Liver (tissue), 9 donors: ENCODE results near the gene SUN3. TPM values are rescaled to one million over a fixed set of nuclear protein-coding genes. Genes with fewer than 3 reads are reported as not detected.

Experiments used
- DNase-seq: peaks from one replicate; pipeline ENCODE4 v3.0.0-alpha.2; 2017; ENCODE audit warnings: low spot score
- H3K27ac ChIP-seq, 2 donors: one replicate each; pipeline ENCODE4 v1.7.0; 2013; ENCODE audit warnings: inconsistent platforms in 2 of 2, low read length in 2 of 2, control low read depth in 1 of 2, low read depth in 1 of 2, mild to moderate bottlenecking in 1 of 2
- H3K27me3 ChIP-seq, 4 donors: one replicate each; pipeline versions ENCODE4 v1.6.1 to v1.7.0; 2013; ENCODE audit warnings: low read length in 3 of 4, inconsistent platforms in 1 of 4, mild to moderate bottlenecking in 1 of 4, moderate library complexity in 1 of 4; ENCODE audit not compliant: control insufficient read depth in 4 of 4, insufficient read depth in 4 of 4
- H3K36me3 ChIP-seq, 4 donors: one replicate each; pipeline versions ENCODE4 v1.6.1 to v1.7.0; 2013; ENCODE audit warnings: low read length in 3 of 4, mild to moderate bottlenecking in 3 of 4, low read depth in 1 of 4, moderate library complexity in 1 of 4; ENCODE audit not compliant: control insufficient read depth in 4 of 4, insufficient read depth in 3 of 4
- H3K4me1 ChIP-seq, 4 donors: one replicate each; pipeline versions ENCODE4 v1.6.1 to v1.7.0; 2013; ENCODE audit warnings: low read length in 3 of 4, mild to moderate bottlenecking in 3 of 4, moderate library complexity in 1 of 4; ENCODE audit not compliant: control insufficient read depth in 4 of 4, insufficient read depth in 4 of 4
- H3K4me3 ChIP-seq, 3 donors: one replicate each; pipeline versions ENCODE4 v1.6.1 to v1.7.0; 2013; ENCODE audit warnings: low read length in 3 of 3, control low read depth in 1 of 3, low read depth in 1 of 3, mild to moderate bottlenecking in 1 of 3
- H3K9ac ChIP-seq, 2 donors: one replicate each; pipeline ENCODE4 v1.7.0; 2013; ENCODE audit warnings: low read length in 2 of 2, mild to moderate bottlenecking in 2 of 2, moderate library complexity in 2 of 2, control low read depth in 1 of 2, low read depth in 1 of 2
- H3K9me3 ChIP-seq, 4 donors: one replicate each; pipeline versions ENCODE4 v1.6.1 to v1.7.0; 2013; ENCODE audit warnings: low read length in 3 of 4; ENCODE audit not compliant: control insufficient read depth in 4 of 4
- ATF3 ChIP-seq: IDR thresholded peaks from 2 replicates; pipeline ENCODE4 v1.6.1; 2016; ENCODE audit warnings: antibody characterized with exemption
- EGR1 ChIP-seq, 2 donors: IDR thresholded peaks; 2 replicates each; pipeline ENCODE4 v1.6.1; 2016 to 2018; ENCODE audit warnings: antibody characterized with exemption in 2 of 2, low read depth in 2 of 2
- FOXA1 ChIP-seq: IDR thresholded peaks from 2 replicates; pipeline ENCODE4 v1.6.1; 2016; ENCODE audit warnings: antibody characterized with exemption
- FOXA2 ChIP-seq: IDR thresholded peaks from 2 replicates; pipeline ENCODE4 v1.6.1; 2016; ENCODE audit warnings: antibody characterized with exemption
- HNF4G ChIP-seq: IDR thresholded peaks from 2 replicates; pipeline ENCODE4 v1.6.1; 2016; ENCODE audit warnings: antibody characterized with exemption
- JUND ChIP-seq, 2 donors: IDR thresholded peaks; 2 replicates each; pipeline ENCODE4 v1.6.1; 2016; ENCODE audit warnings: antibody characterized with exemption in 2 of 2
- MAX ChIP-seq: IDR thresholded peaks from 2 replicates; pipeline ENCODE4 v1.6.1; 2016; ENCODE audit warnings: antibody characterized with exemption
- RAD21 ChIP-seq, 2 donors: IDR thresholded peaks; 2 replicates each; pipeline ENCODE4 v1.6.1; 2016; ENCODE audit warnings: antibody characterized with exemption in 2 of 2, mild to moderate bottlenecking in 2 of 2
- REST ChIP-seq: IDR thresholded peaks from 2 replicates; pipeline ENCODE4 v1.6.1; 2016; ENCODE audit warnings: antibody characterized with exemption, mild to moderate bottlenecking
- RXRA ChIP-seq, 2 donors: IDR thresholded peaks; 2 replicates each; pipeline ENCODE4 v1.6.1; 2017 to 2018; ENCODE audit warnings: antibody characterized with exemption in 2 of 2, mild to moderate bottlenecking in 1 of 2
- SP1 ChIP-seq: IDR thresholded peaks from 2 replicates; pipeline ENCODE4 v1.6.1; 2018; ENCODE audit warnings: antibody characterized with exemption, mild to moderate bottlenecking
- TAF1 ChIP-seq: conservative IDR thresholded peaks from 2 replicates; pipeline ENCODE4 v1.6.1; 2016; ENCODE audit warnings: antibody characterized with exemption, mild to moderate bottlenecking
- YY1 ChIP-seq: IDR thresholded peaks from 2 replicates; pipeline ENCODE4 v1.6.1; 2016; ENCODE audit warnings: antibody characterized with exemption, mild to moderate bottlenecking
- WGBS: extraction: QIAGEN DNeasy Blood & Tissue Kit; methylation state at CpG from one replicate; pipeline ENCODE4 v1.1.7; 2013; 5-methylcytosine and 5-hydroxymethylcytosine counted together
- polyA plus RNA-seq, 2 donors: library from polyadenylated mRNA; stranded (reverse) in 1 of 2; unstranded in 1 of 2; fragments of 200-250 nt in 1 of 2; fragments of >200 nt in 1 of 2; fragmentation: Nextera tagmentation in 1 of 2; extraction: Ambion mirVana in 1 of 2; gene quantifications; one replicate each; pipeline versions ENCODE4 v1.2.1 to v1.2.3, GENCODE V29; 2013 to 2015
- total RNA-seq, 2 donors: library from RNA; depleted of rRNA; stranded (reverse); fragments of >200 nt; gene quantifications; one replicate each; pipeline ENCODE4 v1.2.3, GENCODE V29; 2014
- TF ChIP-seq, protein P1 (sequence below): IDR thresholded peaks from 2 replicates; pipeline ENCODE4 v1.6.1; 2016; ENCODE audit warnings: antibody characterized with exemption
- TF ChIP-seq, protein P2 (sequence below): fragments of 150-350 bp; IDR thresholded peaks from 2 replicates; pipeline ENCODE4 v1.5.1; 2017; ENCODE audit warnings: improper control_type of control experiment, low read depth, low read length; ENCODE audit not compliant: missing input control
- donor health status: healthy.
- donor health status: healthy.
- donor health status: healthy.
- donor health status: healthy.
- donor health status: healthy.

The SUN3 gene
- total and polyA plus RNA-seq, 4 donors: not detected

DNA sequence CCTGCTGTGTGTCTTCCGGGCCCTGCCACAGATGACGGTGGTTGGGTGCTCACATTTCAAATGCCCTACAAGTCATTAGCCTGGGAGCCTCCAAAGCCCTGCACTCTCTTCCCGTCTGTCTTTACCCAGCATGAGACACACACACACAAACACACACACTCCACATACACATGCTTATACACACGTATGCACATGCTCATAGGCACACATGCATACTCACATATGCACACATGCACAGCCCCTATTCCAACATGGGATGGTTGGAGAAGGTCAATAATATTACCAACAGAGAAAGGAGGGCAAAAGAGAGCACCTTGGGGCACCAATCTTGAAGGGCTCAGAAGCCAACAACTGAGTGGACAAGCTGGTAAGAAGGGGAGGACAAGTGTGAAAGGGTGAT lies 19.0 kb downstream of the SUN3 start:
- no peaks in the 10 kb centered on the region for H3K9me3 ChIP-seq
- DNase-seq: no peak
- H3K27me3 ChIP-seq: no peaks in the 10 kb centered on the region
- H3K4me1 ChIP-seq: no peaks in the 10 kb centered on the region
- H3K36me3 ChIP-seq: no peaks in the 10 kb centered on the region
- H3K9ac ChIP-seq: no peak overlapping the region
- no peak for TF ChIP-seq RAD21 (IDR thresholded peaks at IDR 0.05)
- TF ChIP-seq TAF1: no peak
- TF ChIP-seq, protein P1, sequence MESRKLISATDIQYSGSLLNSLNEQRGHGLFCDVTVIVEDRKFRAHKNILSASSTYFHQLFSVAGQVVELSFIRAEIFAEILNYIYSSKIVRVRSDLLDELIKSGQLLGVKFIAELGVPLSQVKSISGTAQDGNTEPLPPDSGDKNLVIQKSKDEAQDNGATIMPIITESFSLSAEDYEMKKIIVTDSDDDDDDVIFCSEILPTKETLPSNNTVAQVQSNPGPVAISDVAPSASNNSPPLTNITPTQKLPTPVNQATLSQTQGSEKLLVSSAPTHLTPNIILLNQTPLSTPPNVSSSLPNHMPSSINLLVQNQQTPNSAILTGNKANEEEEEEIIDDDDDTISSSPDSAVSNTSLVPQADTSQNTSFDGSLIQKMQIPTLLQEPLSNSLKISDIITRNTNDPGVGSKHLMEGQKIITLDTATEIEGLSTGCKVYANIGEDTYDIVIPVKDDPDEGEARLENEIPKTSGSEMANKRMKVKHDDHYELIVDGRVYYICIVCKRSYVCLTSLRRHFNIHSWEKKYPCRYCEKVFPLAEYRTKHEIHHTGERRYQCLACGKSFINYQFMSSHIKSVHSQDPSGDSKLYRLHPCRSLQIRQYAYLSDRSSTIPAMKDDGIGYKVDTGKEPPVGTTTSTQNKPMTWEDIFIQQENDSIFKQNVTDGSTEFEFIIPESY: no peak
- no peak for TF ChIP-seq YY1
- TF ChIP-seq MAX: no peak
- no peak for TF ChIP-seq SP1
- TF ChIP-seq REST: no peak
- TF ChIP-seq JUND (IDR thresholded peaks at IDR 0.05): no peak
- TF ChIP-seq FOXA2: no peak
- TF ChIP-seq EGR1 (IDR thresholded peaks at IDR 0.05; ENCODE audit: low read depth in 2 of 2): no peak
- no peak for TF ChIP-seq RXRA (IDR thresholded peaks at IDR 0.05)
- no peak for TF ChIP-seq ATF3
- WGBS: 89% methylated on average over 4 of the region's 4 CpGs
- H3K27ac ChIP-seq: no peak overlapping the region
- H3K4me3 ChIP-seq: no peak overlapping the region

DNA sequence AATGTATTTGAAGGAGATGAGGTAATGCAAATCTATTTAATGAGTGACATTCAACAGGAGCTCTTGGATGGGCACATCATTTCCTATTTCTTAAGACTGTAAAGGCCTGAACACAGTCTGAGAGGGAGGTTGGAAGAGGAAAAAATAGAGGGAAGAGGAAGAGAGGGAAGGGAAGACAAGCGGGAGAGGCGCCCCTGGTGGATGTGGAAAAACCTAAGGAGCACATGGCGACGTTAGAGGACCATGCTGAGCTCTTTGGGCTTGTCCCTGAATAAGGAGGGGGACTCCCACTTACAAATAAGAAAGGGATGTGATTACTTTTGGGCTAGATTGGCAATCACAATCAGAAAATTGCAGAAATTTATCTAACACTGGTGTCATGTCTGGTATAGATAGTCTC lies 19.6 kb downstream of the SUN3 start:
- WGBS: 84% methylated on average over 4 of the region's 4 CpGs
- H3K4me3 ChIP-seq: no peak overlapping the region

More for the DNA sequence above, 19.6 kb downstream of the SUN3 start:
- no peaks in the 10 kb centered on the region for H3K27me3 ChIP-seq
- H3K9ac ChIP-seq: no peak overlapping the region
- no peak overlapping the region for H3K27ac ChIP-seq
- H3K36me3 ChIP-seq: no peaks in the 10 kb centered on the region
- no peak for DNase-seq
- no peaks in the 10 kb centered on the region for H3K9me3 ChIP-seq
- TF ChIP-seq REST: no peak
- TF ChIP-seq, protein P1: no peak
- no peak for TF ChIP-seq SP1
- TF ChIP-seq EGR1 (IDR thresholded peaks at IDR 0.05; ENCODE audit: low read depth in 2 of 2): no peak
- no peak for TF ChIP-seq FOXA1
- no peak for TF ChIP-seq HNF4G
- TF ChIP-seq TAF1: no peak
- no peak for TF ChIP-seq MAX
- no peak for TF ChIP-seq ATF3
- TF ChIP-seq RAD21 (IDR thresholded peaks at IDR 0.05): no peak
- TF ChIP-seq JUND (IDR thresholded peaks at IDR 0.05): no peak
- no peak for TF ChIP-seq RXRA (IDR thresholded peaks at IDR 0.05)
- TF ChIP-seq, protein P2, sequence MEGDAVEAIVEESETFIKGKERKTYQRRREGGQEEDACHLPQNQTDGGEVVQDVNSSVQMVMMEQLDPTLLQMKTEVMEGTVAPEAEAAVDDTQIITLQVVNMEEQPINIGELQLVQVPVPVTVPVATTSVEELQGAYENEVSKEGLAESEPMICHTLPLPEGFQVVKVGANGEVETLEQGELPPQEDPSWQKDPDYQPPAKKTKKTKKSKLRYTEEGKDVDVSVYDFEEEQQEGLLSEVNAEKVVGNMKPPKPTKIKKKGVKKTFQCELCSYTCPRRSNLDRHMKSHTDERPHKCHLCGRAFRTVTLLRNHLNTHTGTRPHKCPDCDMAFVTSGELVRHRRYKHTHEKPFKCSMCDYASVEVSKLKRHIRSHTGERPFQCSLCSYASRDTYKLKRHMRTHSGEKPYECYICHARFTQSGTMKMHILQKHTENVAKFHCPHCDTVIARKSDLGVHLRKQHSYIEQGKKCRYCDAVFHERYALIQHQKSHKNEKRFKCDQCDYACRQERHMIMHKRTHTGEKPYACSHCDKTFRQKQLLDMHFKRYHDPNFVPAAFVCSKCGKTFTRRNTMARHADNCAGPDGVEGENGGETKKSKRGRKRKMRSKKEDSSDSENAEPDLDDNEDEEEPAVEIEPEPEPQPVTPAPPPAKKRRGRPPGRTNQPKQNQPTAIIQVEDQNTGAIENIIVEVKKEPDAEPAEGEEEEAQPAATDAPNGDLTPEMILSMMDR: no peak
- TF ChIP-seq YY1: no peak
- TF ChIP-seq FOXA2: no peak
- no peaks in the 10 kb centered on the region for H3K4me1 ChIP-seq
